HCT116 (cell line): ENCODE measurements around the gene TMEM9.

Experiments
- ATF3 ChIP-seq: IDR thresholded peaks from 2 replicates; pipeline ENCODE4 v1.6.1; 2012
- CTCF ChIP-seq, 3 experiments: fragments of 200-600 bp in 1 of 3; sonication (generic) in 1 of 3; IDR thresholded peaks in 2 of 3; conservative IDR thresholded peaks in 1 of 3; 2 replicates each; pipeline ENCODE4 v1.5.1; 2012 to 2017; ENCODE audit warnings: low read depth in 2 of 3, low read length in 2 of 3, antibody characterized with exemption in 1 of 3, borderline replicate concordance in 1 of 3, control low read depth in 1 of 3, mild to moderate bottlenecking in 1 of 3, mixed read lengths in 1 of 3, mixed run types in 1 of 3, moderate library complexity in 1 of 3; ENCODE audit not compliant: insufficient read depth in 1 of 3
- EZH2 ChIP-seq: fragments of 200-600 bp; sonication (generic); IDR thresholded peaks from 2 replicates; pipeline ENCODE4 v1.6.1; 2017; ENCODE audit warnings: antibody characterized with exemption, mixed run types
- EZH2phosphoT487 ChIP-seq: fragments of 200-600 bp; IDR thresholded peaks from 2 replicates; pipeline ENCODE4 v1.6.1; 2018; ENCODE audit warnings: antibody characterized with exemption, borderline replicate concordance
- MAX ChIP-seq: IDR thresholded peaks from 2 replicates; pipeline ENCODE4 v1.6.1; 2012
- POLR2AphosphoS5 ChIP-seq: IDR thresholded peaks from 2 replicates; pipeline ENCODE4 v1.6.1; 2011; ENCODE audit warnings: mild to moderate bottlenecking, low read depth, low read length, moderate library complexity
- SRF ChIP-seq: IDR thresholded peaks from 2 replicates; pipeline ENCODE4 v1.6.1; 2012; ENCODE audit warnings: low read depth
- YY1 ChIP-seq: IDR thresholded peaks from 2 replicates; pipeline ENCODE4 v1.6.1; 2011; ENCODE audit warnings: low read length, low read depth, moderate library complexity, mild to moderate bottlenecking; ENCODE audit not compliant: insufficient replicate concordance; ENCODE audit errors: extremely low read depth
- ZNF274 ChIP-seq: fragments of 200-500 bp; sonication (Bioruptor generic); IDR thresholded peaks from 2 replicates; pipeline ENCODE4 v1.6.1; 2014; ENCODE audit warnings: mild to moderate bottlenecking, low read depth, low read length, inconsistent platforms

GRCh38 chr1:201145816-201146215, 8.5 kb downstream of the TMEM9 start:
- no peak for TF ChIP-seq ATF3
- TF ChIP-seq SRF: no peak
- TF ChIP-seq POLR2AphosphoS5: no peak
- no peak for TF ChIP-seq CTCF (IDR thresholded peaks at IDR 0.05 in 2 of 3, conservative IDR thresholded peaks at IDR 0.05 in 1 of 3; ENCODE audit: borderline replicate concordance in 1 of 3, insufficient read depth in 1 of 3, low read depth in 2 of 3, low read length in 2 of 3)
- no peak for TF ChIP-seq YY1
- TF ChIP-seq ZNF274: no peak
- TF ChIP-seq MAX: no peak
- no peak for TF ChIP-seq EZH2
- no peak for TF ChIP-seq EZH2phosphoT487
